GM12864 (cell line): Measurements from ENCODE around the gene CRABP2.

Experiments used
- DNase-seq: peaks from one replicate; pipeline ENCODE4 v3.0.0-alpha.2; 2011; ENCODE audit warnings: low read depth
- H3K4me3 ChIP-seq: 2 replicates; pipeline ENCODE4 v1.5.1; 2011; ENCODE audit warnings: mild to moderate bottlenecking, low read depth, low read length, control low read depth
- TF ChIP-seq, protein P1 (sequence below): IDR thresholded peaks from 2 replicates; pipeline ENCODE4 v1.5.1; 2011; ENCODE audit warnings: low read depth, mild to moderate bottlenecking, moderate library complexity, low read length, control low read depth, inconsistent platforms; ENCODE audit errors: missing control alignments

Gene CRABP2

DNA sequence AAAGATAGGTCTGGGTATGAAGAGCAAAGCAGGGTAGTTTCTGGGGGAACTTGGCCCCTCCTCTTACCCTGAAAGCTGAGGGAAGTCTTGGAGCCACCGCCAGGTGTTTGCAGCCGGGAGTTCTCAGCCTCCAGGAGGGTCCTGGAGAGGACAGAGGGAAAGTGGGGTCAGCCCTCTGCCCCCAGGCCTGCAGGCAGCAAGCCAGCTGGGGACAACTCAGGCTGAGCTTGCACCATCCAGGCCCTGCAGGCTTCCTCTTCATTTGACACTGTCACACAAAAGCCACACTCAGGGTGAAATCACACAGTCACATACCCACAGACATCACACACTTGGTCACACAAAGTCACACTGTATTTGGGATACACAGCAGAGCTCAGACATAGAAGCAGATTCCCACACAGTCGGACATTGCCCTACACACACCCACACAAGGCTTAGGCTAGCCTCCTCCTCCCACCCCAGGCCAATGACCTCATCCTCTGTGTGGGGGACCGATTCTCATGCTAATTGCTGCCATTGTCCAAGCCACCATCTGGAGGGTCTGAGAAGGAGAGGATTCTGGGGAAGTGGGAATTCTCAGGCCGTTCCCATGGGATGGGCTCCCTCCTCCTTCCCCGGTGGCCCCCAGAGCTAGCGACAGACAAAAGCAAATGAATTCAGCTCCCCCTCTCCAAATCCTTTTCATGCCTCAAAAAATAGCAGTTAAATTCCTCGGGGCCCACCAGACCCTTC lies 31.8 kb downstream of the CRABP2 start:
- no peak overlapping the region for H3K4me3 ChIP-seq
- TF ChIP-seq, protein P1, sequence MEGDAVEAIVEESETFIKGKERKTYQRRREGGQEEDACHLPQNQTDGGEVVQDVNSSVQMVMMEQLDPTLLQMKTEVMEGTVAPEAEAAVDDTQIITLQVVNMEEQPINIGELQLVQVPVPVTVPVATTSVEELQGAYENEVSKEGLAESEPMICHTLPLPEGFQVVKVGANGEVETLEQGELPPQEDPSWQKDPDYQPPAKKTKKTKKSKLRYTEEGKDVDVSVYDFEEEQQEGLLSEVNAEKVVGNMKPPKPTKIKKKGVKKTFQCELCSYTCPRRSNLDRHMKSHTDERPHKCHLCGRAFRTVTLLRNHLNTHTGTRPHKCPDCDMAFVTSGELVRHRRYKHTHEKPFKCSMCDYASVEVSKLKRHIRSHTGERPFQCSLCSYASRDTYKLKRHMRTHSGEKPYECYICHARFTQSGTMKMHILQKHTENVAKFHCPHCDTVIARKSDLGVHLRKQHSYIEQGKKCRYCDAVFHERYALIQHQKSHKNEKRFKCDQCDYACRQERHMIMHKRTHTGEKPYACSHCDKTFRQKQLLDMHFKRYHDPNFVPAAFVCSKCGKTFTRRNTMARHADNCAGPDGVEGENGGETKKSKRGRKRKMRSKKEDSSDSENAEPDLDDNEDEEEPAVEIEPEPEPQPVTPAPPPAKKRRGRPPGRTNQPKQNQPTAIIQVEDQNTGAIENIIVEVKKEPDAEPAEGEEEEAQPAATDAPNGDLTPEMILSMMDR: no peak
- no peak for DNase-seq

DNA sequence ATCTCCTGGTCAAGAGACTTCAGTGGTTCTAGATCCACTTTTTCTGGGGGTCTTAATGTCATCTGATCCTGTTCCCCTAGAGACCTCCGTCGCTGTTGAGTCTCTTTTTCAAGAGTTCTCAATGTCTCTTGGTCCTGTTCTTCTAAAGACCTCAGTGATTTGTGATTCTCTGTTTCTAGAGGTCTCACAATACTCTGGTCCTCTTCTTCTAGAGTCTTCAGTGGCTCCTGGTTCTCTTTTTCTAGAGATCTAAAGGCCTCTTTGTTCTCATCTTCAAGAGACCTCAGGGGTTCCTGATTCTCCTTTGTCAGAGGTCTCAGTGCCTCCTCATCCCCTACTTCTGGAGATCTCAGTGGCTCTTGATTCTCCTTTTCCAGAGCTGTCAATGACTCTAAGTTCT lies 33.6 kb downstream of the CRABP2 start:
- no peak for DNase-seq
- H3K4me3 ChIP-seq: no peak overlapping the region
- TF ChIP-seq, protein P1: no peak

DNA sequence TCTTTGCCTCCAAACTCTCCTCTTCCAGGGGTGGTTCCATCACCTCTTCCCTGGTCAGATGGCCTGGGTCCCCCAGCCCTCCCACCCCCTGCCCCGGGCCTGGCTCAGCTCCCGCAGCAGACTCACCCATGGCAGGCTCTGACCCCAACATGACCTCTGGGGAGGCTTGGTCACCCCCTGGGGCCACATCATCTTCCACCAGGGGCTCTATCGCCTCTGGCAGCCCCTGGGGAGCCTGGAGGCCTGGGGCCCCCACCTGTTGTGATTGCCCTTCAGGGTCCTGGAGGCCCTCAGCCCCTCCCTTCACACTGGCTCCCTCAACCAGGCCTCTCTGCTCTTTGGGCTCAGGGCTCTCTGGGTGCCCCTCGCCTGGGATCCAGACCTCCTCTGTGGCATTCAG lies 34.6 kb downstream of the CRABP2 start:
- H3K4me3 ChIP-seq: no peak overlapping the region
- TF ChIP-seq, protein P1: no peak
- DNase-seq: no peak

DNA sequence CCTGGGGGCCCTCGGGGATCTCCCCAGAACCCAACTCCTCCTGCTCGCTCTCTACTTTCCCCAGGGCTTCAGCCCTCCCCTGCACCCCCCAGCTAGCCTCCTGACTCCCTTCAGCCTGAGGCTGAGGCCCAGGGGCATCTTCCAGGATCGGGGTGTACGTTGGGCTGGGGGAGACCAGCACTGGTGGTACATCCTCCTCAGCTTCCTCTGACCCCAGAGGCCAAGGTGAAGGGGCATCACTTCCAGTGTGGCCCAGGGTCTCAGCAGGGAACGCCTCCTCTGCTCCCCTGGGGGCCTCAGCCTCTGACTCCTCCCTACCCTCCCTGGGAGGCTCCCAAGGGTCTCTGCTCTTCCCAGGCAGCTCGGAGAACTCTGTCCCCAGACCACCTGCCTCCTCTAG lies 35.0 kb downstream of the CRABP2 start:
- DNase-seq: no peak
- no peak overlapping the region for H3K4me3 ChIP-seq
- TF ChIP-seq, protein P1: no peak

DNA sequence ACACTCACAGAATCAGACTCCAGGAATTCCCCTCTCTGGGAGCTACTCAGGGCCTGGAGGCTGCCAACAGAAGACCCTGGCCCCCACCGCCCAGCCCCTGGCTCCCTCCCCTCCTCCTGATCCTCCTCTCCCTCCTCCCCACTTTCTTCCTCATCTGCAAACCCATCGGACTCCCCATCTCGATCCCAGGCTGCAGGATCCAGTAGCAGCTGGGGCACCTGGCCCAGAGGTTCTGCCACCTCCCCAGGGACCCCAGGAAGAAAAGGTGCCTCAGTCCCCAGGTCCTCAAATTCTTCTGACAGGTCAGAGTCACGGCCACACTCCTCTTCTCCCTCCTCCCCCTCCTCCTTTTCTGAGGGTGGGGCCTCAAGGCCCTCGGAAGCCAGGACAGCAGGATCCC lies 35.6 kb downstream of the CRABP2 start:
- TF ChIP-seq, protein P1: no peak
- no peak overlapping the region for H3K4me3 ChIP-seq
- no peak for DNase-seq

DNA sequence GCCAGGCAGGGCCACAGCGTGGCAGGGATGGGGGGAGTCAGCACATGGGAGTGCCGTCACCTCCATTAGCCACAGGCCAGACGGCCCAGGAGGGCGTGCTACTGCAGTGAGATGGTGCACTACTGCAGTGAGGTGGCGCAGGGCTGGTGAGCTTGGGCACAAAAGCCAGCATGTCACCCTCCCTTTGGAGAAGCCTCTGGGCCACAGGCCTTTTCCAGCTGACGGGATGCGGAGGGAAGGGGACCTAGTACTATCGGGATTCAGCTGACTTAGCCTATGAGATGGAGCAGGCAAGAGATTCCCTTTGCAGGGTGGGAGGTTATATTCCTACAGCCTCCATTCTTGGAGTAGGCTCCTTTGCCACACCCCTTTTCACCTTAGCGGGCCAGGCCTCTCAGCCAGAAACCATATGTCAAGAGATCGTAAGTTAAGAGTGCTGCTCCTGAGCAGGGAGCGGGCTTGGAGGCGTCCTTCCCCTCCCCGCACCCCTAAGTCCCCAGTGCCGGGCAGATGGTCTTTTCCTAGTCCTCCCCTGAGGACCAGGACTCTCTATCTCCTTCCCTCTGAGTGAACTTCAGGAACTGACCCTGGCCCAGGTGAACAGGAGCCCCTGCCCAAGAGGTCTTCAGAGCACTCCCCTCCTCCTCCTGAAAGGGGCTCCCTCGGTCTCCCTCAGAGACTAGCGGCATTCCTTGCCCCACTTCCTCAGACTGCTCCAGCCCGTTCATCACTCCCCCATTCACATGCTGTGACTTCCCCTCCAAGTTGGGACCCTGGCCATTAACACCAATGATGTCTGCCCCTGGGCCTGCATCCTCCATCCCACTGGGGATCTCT lies 36.4 kb downstream of the CRABP2 start:
- no peak overlapping the region for H3K4me3 ChIP-seq
- DNase-seq: no peak
- TF ChIP-seq, protein P1: no peak
